Endothelial cell (in vitro differentiated cells): ENCODE measurements around the gene TMIE. TPM values are rescaled to one million over a fixed set of nuclear protein-coding genes. Genes with fewer than 3 reads are reported as not detected.

ENCODE experiments used
- DNase-seq: peaks from one replicate; pipeline ENCODE4 v3.0.0; 2021; ENCODE audit warnings: low spot score
- H3K27ac Mint-ChIP-seq: one replicate; pipeline ENCODE4 v1.8.0; 2021; ENCODE audit warnings: mixed read lengths, inconsistent platforms; ENCODE audit not compliant: unreplicated experiment
- H3K27me3 Mint-ChIP-seq: one replicate; pipeline ENCODE4 v1.8.0; 2021; ENCODE audit warnings: mild to moderate bottlenecking, moderate library complexity, mixed read lengths, inconsistent platforms; ENCODE audit not compliant: unreplicated experiment
- H3K36me3 Mint-ChIP-seq: one replicate; pipeline ENCODE4 v1.8.0; 2021; ENCODE audit warnings: mild to moderate bottlenecking, low read depth, mixed read lengths, inconsistent platforms; ENCODE audit not compliant: unreplicated experiment
- H3K4me1 Mint-ChIP-seq: one replicate; pipeline ENCODE4 v1.8.0; 2021; ENCODE audit warnings: mild to moderate bottlenecking, mixed read lengths, inconsistent platforms; ENCODE audit not compliant: unreplicated experiment
- H3K4me3 Mint-ChIP-seq: one replicate; pipeline ENCODE4 v1.8.0; 2021; ENCODE audit warnings: mild to moderate bottlenecking, mixed read lengths, inconsistent platforms; ENCODE audit not compliant: unreplicated experiment
- H3K9me3 Mint-ChIP-seq: one replicate; pipeline ENCODE4 v1.8.0; 2021; ENCODE audit warnings: mixed read lengths, inconsistent platforms; ENCODE audit not compliant: unreplicated experiment
- CTCF ChIP-seq: fragments of 200-600 bp; sonication (generic); IDR thresholded peaks from one replicate; pipeline ENCODE4 v1.5.0; 2021; ENCODE audit warnings: antibody characterized with exemption; ENCODE audit not compliant: unreplicated experiment
- total RNA-seq: library from RNA; stranded (reverse); fragmentation: NEBNext Ultra II Directional; extraction: Animal tissue kit (Norgen Biotek cat#: 25700); gene quantifications from one replicate; pipeline ENCODE4 v1.2.1, GENCODE V29; 2021; ENCODE audit not compliant: unreplicated experiment

The TMIE gene
- total RNA-seq, 1 donor from 2014 or later, result 0.23 TPM

DNA sequence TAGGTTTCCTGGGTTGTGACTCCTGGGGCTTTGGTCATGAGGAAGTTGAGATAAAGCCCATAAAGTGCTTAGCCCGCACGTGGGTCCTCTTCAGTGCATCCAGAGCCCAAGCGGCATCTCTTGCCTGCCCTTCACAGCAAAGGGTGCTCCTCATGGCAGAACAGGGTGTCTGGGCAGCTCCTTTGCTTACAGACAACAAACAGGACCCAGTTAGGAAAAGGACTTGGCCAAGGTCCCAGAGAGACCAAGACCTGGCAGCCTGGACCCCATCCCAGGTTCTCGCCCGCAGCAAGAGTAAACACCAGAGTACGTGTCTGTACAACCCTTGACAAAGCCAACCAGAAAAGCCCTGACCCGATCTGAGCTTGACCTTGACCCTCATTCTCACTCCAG lies 34.7 kb upstream of the TMIE start:
- H3K27me3 Mint-ChIP-seq, result peaks cover 12% of the 10 kb centered on the region
- no peak for DNase-seq
- no peak for TF ChIP-seq CTCF
- H3K4me1 Mint-ChIP-seq, result no peaks in the 10 kb centered on the region
- H3K36me3 Mint-ChIP-seq, result no peaks in the 10 kb centered on the region
- no peak overlapping the region for H3K4me3 Mint-ChIP-seq
- no peaks in the 10 kb centered on the region for H3K9me3 Mint-ChIP-seq
- no peak overlapping the region for H3K27ac Mint-ChIP-seq

DNA sequence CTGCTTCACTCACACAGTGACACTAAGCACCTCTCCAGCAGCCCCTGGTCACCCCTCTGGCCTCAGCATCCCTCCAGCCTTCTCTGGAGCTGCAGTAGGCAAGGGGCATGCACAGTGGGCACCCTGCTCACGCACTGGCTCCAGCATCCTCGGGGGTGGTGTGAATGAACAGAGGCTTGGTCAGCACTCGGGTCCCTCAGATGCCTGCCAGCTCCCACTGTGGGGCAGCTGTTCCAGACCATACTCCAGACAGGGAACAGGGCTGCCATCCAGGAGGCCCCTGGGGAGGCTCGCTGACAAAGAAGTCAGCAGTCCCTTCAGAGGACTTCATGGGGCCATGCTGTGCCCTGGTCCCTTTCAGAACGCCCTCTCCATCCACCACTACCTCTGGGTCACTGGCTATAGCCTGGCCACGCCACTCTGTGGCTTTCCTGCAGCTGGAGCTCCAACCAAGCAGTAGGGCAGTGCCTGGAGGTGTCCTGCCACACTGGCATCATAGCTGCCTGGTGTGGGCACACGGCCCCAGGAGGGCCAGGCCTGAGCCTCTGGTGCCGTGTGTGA lies 34.1 kb upstream of the TMIE start:
- H3K4me1 Mint-ChIP-seq, result no peaks in the 10 kb centered on the region
- H3K27me3 Mint-ChIP-seq, result peaks cover 12% of the 10 kb centered on the region
- H3K27ac Mint-ChIP-seq, result no peak overlapping the region
- H3K4me3 Mint-ChIP-seq, result no peak overlapping the region
- H3K9me3 Mint-ChIP-seq, result no peaks in the 10 kb centered on the region
- no peak for DNase-seq
- no peaks in the 10 kb centered on the region for H3K36me3 Mint-ChIP-seq
- no peak for TF ChIP-seq CTCF

- H3K4me1 Mint-ChIP-seq, result no peaks in the 10 kb centered on the region
- no peaks in the 10 kb centered on the region for H3K36me3 Mint-ChIP-seq
- no peak for DNase-seq
- no peak overlapping the region for H3K27ac Mint-ChIP-seq
- TF ChIP-seq CTCF, result no peak
- H3K9me3 Mint-ChIP-seq, result no peaks in the 10 kb centered on the region
- no peak overlapping the region for H3K4me3 Mint-ChIP-seq
- H3K27me3 Mint-ChIP-seq, result peaks cover 9% of the 10 kb centered on the region
These were observed 33.5 kb upstream of the TMIE start for GRCh38 chr3:46667657-46668056.

- Mint-ChIP-seq H3K36me3 (no peaks in the 10 kb centered on the region), H3K27me3 (peaks cover 7% of the 10 kb centered on the region), H3K27ac (no peak overlapping the region), H3K4me3 (no peak overlapping the region), H3K9me3 (no peaks in the 10 kb centered on the region), H3K4me1 (no peaks in the 10 kb centered on the region)
- DNase-seq, result no peak
- no peak for TF ChIP-seq CTCF
These were observed 33.1 kb upstream of the TMIE start for GRCh38 chr3:46668116-46668515.

- DNase-seq, result no peak
- no peak overlapping the region for H3K27ac Mint-ChIP-seq
- TF ChIP-seq CTCF, result no peak
- peaks cover 9% of the 10 kb centered on the region for H3K27me3 Mint-ChIP-seq
- no peaks in the 10 kb centered on the region for H3K9me3 Mint-ChIP-seq
- no peak overlapping the region for H3K4me3 Mint-ChIP-seq
- H3K4me1 Mint-ChIP-seq, result no peaks in the 10 kb centered on the region
- H3K36me3 Mint-ChIP-seq, result no peaks in the 10 kb centered on the region
These were observed 32.6 kb upstream of the TMIE start for GRCh38 chr3:46668591-46668990.
